ENCODE measurements around the gene COPB2.

- TF ChIP-seq CTCF (IDR thresholded peaks at IDR 0.05) (no peak), EP300 (IDR thresholded peaks at IDR 0.05) (no peak)
Measured at GRCh38 chr3:139361276-139361675, 28.2 kb downstream of the COPB2 start.

All from gastroesophageal sphincter (tissue), 3 donors.